HG02938 (cell line): ENCODE data around the gene MRPS24.
"Not testable (repeated sequence)": the region's sequence is repeated elsewhere in the genome, so short reads cannot be mapped to it uniquely, and the experiment has no call there.

Experiments
- ATAC-seq: cut with Tn5 transposase; IDR thresholded peaks from one replicate; pipeline ENCODE4 v1.9.1; 2021; ENCODE audit warnings: mild to moderate bottlenecking, moderate library complexity; ENCODE audit not compliant: unreplicated experiment

Gene MRPS24

DNA sequence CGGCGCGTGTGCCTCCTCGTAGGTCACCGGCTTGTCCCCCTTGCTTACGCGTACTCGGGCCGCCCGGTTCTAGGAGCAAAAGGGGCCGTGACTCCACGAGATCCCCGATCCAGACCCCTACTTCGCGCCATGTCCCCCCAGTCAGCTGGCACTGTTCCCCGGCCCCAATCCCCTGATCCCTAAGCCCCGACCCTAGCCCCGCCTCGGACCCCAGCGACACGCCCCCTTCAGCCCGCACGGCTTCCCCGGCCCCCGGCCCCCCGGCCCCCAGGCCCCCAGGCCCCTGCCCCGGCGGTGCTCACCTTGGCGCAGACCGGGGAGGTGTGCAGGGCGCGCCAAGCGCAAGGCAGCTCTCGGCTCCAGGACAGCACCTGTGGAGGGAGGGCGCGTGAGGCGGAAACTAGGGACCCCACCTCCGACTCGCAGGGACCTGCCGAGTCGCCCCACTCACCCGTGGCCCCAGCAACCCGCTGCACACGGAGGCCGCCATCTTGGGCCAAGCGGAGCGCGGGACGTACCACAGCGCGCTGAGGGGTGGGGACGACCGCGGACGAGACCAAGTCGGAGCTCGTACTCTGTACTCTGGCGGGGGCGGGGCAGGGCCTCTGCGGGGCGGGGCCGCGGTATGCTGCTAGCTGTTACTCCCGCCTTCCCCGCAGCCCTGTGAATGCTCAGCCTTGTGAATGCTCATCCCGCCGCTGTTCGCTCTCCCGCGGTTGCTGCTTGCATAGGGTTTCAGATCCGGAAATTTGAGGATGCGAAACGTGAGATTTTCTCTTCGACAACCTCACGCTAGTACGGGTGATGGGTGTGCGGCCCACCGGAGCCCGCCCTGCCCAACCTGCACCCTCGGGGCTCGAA, at the start of gene MRPS24:
Gene MRPS24, minus strand, starts transcription at position 512 of the 861 bp plus-strand sequence. Its CDS starts 22 bp downstream, at position 490.
- peak; percentile 73 for ATAC-seq

DNA sequence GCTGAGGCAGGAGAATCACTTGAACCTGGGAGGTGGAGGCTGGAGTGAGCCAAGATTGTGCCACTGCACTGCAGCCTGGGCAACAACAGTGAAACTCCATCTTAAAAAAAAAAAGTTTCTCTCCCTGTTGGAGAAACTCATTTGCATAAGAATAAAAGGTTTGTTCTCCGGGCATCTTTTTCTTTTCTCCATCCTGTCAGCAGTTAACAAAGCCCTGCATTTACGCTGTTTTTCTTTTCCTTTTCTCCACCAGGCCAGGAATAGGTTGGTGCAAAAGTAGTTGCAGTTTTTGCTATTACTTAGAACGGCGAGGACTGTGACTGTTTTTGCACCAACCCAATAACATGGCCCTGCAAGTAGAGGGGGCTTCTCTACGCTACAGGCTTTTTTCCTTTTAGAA, 46.6 kb upstream of the MRPS24 start:
- no peak for ATAC-seq

- ATAC-seq = no peak
Measured at GRCh38 chr7:43914795-43915194, 45.5 kb upstream of the MRPS24 start.

DNA sequence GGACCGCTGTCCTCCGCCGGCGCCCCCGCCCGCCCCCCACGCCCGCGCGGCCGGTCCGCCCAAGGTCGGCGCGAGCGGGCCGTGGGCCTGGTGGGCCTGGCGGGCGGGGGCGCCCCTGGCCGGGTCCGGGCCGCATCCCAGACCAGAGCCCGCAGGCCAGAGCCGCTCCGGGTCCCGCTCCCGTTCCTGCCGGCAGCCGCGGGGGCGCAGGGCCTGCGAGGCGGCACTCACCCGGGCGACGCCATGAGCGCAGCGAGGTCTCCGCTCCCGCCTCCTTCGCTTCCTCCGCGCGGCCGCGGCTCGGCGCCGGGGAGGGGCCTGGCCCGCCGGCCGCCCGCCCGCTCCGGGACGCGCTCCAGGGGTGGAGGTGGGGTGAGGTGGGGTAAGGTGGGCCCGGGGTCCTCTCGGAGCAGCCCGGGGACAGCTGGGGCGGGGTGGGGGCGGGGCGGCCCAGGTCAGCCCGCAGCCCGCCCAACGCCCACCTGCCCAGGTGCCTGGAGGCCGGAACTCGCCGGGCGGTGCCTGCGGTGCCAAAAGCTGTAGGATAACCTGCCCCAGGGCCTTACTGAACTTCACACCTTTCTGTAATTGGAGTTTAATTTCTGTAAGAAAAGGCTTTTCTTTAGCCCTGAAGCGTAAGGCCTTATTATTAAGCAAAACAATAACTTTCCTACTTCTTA, 37.2 kb upstream of the MRPS24 start, which contains the start of gene URGCP:
Gene URGCP, minus strand, starts transcription at position 266 of the 680 bp plus-strand sequence. Its CDS starts 21 bp downstream, at position 245.
- no peak for ATAC-seq

- ATAC-seq = no peak
Measured at GRCh38 chr7:43905956-43906330, 36.6 kb upstream of the MRPS24 start.

DNA sequence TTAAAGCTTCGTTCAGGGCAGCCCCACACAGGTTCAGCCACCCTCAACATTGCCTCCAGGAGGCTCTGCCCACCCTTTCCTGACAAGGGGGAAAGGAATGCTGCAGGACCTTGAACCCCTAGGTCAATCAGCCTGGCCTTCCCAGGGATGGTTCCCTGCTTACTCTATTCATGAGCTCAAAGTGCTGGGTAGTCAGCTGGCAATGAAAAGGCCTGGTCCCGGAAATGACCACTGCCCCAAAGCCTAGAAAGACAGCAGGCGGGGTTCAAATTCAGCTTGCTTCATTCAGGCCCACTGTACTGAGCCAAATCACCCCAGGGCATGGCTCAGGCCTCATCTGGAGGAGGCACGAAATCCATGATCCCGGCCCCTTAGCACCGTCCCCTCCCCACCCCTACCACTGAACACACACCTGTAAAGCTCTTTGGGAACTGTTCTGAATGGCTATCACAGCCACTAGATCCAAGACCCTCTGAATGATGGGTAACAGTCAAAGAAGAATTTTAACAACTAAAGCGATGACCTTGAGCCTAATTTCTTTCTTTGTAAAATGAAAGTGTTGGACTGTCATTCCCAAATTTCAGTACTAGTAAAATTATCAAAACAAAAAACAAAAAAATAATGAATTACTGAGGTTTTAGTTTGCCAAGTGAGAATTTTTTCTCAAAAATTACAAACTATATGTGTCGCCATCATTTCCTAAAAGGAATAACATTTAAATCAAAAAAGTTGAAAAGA, 36.1 kb upstream of the MRPS24 start:
- ATAC-seq = no peak

- no peak for ATAC-seq
Measured at GRCh38 chr7:43904533-43905208, 35.4 kb upstream of the MRPS24 start.

GRCh38 chr7:43902542-43903054, 33.3 kb upstream of the MRPS24 start:
- ATAC-seq = no peak

DNA sequence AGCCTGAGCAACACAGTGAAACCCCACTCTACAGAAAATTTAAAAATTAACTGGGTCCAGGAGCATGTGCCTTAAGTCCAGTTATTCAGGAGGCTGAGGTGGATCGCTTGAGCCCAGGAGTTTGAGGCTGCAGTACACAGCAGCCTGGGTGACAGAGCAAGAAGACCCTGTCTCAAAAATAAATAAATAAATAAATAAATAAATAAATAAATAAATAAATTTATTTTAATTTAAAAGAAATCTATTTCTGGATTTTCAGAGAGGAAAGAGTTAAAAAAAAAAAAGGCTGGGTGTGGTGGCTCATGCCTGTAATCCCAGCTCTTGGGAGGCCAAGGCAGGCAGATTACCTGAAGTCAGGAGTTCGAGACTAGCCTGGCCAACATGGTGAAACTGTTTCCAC, 29.3 kb upstream of the MRPS24 start:
- ATAC-seq = not testable (repeated sequence)

DNA sequence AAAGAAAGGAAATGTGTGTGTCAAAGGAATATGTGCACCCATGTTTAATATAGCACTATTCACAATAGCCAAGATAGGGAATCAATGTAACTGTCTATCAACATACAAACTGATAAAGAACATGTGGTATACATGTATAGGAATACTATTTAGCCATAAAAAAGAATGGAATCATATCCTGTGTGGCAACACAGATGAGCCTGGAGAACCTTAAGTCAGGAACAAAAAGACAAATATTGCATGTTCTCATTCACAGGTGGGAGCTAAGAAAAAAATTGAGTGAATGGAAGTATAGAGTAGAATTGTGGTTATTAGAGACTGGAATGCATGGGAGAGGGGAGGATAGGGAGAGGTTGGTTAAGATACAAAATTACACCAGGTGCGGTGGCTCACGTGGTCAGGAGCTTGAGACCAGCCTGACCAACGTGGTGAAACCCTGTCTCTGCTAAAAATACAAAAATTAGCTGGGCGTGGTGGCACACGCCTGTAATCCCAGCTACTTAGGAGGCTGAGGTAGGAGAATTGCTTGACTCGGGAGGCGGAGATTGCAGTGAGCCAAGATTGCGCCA, 26.6 kb upstream of the MRPS24 start:
- ATAC-seq = no peak

DNA sequence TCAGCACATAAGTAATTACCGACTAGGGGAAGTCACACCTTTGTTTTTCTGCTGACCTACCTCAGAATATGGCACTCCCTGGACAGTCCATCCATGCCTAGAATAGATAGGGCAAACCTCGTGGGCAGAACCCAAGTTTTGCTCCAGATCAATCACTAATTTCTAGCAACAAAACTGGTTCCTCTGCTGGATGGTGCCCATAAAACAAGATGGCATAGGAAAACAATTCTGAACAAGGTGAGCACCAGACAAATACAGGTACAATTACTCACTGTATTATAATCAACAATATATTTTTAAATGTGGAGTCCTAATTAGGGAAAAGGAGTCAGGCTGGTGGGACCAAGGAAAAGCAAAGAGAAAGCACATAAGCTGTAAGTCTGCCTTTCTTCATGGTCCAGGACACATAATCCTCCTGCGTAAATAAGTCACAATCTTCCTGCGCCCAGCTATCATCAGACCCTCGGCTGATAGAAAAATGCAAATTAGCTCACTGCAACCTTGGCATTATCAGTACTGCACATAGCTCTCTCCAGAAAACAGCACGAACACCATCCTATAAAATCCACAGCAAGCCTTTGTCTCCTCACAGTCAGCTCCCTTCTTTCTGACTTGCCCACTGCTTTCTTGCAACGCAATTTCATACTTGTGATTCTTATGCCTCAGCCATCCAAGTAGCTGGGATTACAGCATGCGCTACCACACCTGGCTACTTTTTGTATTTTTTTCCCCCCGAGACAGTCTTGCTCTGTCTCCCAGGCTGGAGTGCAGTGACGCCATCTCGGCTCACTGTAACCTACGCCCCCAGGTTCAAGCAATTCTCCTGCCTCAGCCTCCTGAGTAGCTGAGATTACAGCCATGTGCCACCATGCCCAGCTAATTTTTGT, 22.0 kb upstream of the MRPS24 start:
- no peak for ATAC-seq

DNA sequence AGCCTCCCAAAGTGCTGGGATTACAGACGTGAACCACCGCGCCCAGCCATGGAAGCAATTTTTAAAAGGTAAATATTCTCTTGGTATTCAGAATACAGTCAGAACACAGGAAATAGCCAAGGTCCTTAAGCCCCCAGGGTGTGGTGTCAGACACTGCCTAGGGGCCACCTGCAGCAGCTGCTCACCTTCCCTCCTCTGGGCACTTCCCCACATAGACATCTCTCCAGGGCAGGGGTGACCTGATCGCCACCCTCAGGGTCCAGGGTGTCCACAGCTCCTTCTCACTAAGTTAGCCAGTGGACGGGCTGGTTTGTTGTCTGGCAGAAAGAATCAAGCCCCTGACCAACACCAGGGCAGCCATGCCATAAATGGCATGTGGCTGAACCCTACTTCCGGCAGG, 21.2 kb upstream of the MRPS24 start:
- no peak for ATAC-seq

- ATAC-seq = no peak
Measured at GRCh38 chr7:43888993-43889945, 20.0 kb upstream of the MRPS24 start.

GRCh38 chr7:43884617-43885016, 15.3 kb upstream of the MRPS24 start:
- no peak for ATAC-seq

DNA sequence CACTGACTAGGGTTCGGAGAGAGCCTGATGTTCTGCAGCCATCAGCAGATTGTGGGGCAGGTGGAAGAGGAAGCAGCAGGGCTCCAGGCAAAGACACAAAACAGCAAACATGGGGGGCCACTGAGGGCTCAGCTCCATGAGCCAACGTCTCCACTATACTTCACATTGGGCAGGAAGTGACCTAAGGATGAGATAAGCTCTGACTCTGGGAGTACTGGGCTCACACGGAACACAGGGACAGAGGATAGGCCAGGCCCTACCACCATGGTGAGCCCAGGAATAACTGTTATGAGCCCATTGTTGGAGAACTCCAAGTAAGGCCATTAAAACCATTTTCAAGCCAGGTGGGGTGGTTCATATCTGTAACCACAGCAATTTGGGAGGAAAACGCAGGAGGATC, 14.9 kb upstream of the MRPS24 start:
- no peak for ATAC-seq

- no peak for ATAC-seq
Measured at GRCh38 chr7:43880596-43880995, 11.3 kb upstream of the MRPS24 start.

DNA sequence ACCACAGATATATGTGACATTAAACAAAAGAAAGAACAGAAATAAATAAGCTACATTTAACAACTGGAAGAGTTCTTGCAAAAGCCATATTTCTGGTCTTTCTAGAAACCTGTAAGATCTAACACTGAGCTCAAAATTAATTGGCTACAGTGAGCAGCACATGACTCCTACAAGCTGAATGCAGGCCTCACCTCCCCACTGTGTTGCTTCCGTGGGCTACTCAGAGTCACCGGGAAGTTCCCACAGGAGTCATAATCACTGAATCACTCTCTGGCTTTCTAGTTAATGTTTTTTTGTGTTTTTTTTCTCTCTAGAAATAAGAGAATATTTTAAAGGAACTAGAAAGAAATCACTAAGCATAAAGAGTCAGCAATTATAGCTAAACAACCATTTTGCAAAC, 10.2 kb upstream of the MRPS24 start:
- no peak for ATAC-seq

GRCh38 chr7:43878867-43879266, 9.6 kb upstream of the MRPS24 start:
- no peak for ATAC-seq
